ENCODE measurements around the gene PCLAF. TPM values are rescaled to one million over a fixed set of nuclear protein-coding genes. Genes with fewer than 3 reads are reported as not detected.

Gene PCLAF
- total and polyA plus RNA-seq, 2 donors (not counting 3 experiments of a cell fraction or from before 2014, with no cell fraction given): 54.7 to 55.2 TPM

GRCh38 chr15:64361259-64361658 is 20.0 kb downstream of the PCLAF start:
- dilution Hi-C loops (cut with MboI; ENCODE audit: extremely low pct_ligation_motif_present, low sequenced_read_pairs): no loop called here
- no peaks in the 10 kb centered on the region for H4K20me1 ChIP-seq (replicated peaks; ENCODE audit: control insufficient read depth, extremely low read depth, insufficient read depth, low read length)
- ChIA-PET POLR2A (no interaction called here), CTCF (interaction anchor here (0.6 to 0.9 kb wide), 3 partner anchors 18 to 167 kb away, joined by 3 to 5 read pairs (median 3); no protein-coding TSS in a partner anchor)
- no peaks in the 10 kb centered on the region for H3K27me3 ChIP-seq (ENCODE audit: control insufficient read depth in 2 of 2, insufficient read depth in 2 of 2, low read length in 2 of 2)
- H3K27ac ChIP-seq (ENCODE audit: insufficient read depth, low read depth, low read length): no peak overlapping the region
- no peaks in the 10 kb centered on the region for H3K79me2 ChIP-seq (ENCODE audit: control insufficient read depth, insufficient read depth, low read length)
- H3K4me2 ChIP-seq (ENCODE audit: insufficient read depth, low read length): no peak overlapping the region
- no peaks in the 10 kb centered on the region for H3K9me1 ChIP-seq (replicated peaks; ENCODE audit: control insufficient read depth, extremely low read depth, insufficient read depth, low read length)
- H3K4me1 ChIP-seq (ENCODE audit: control insufficient read depth, extremely low read depth, insufficient read depth, low read length): peaks cover 4% of the 10 kb centered on the region
- no peak for DNase-seq (ENCODE audit: low read depth, low spot score)
- intact Hi-C loops (cut with micrococcal nuclease): no loop called here
- no peak overlapping the region for H3K9ac ChIP-seq (replicated peaks; ENCODE audit: extremely low read depth, insufficient read depth, low read length)
- H3K9me3 ChIP-seq (replicated peaks; ENCODE audit: control insufficient read depth, insufficient read depth, low read length): no peaks in the 10 kb centered on the region
- no peak for TF ChIP-seq POLR2AphosphoS5 (IDR thresholded peaks at IDR 0.05; ENCODE audit: insufficient read depth, low read depth, low read length)
- TF ChIP-seq GATA2 (IDR thresholded peaks at IDR 0.05; ENCODE audit: insufficient read depth, insufficient read length, low read depth, low read length): no peak
- TF ChIP-seq MAX (IDR thresholded peaks at IDR 0.05; ENCODE audit: insufficient read depth, insufficient read length): no peak
- no peak for TF ChIP-seq POLR2A (IDR thresholded peaks at IDR 0.05; ENCODE audit: low read depth, low read length)
- no peak for TF ChIP-seq EZH2 (IDR thresholded peaks at IDR 0.05; ENCODE audit: borderline replicate concordance, low read depth, low read length, severe bottlenecking)
- no peak for TF ChIP-seq FOS (IDR thresholded peaks at IDR 0.05; ENCODE audit: borderline replicate concordance, insufficient read depth, low read length)
- TF ChIP-seq JUN (IDR thresholded peaks at IDR 0.05; ENCODE audit: borderline replicate concordance, insufficient read depth, insufficient read length, low read depth): no peak
- TF ChIP-seq MYC (IDR thresholded peaks at IDR 0.05; ENCODE audit: low read depth, low read length): no peak
- no peak for TF ChIP-seq CTCF (IDR thresholded peaks at IDR 0.05; ENCODE audit: extremely low read depth in 1 of 2, insufficient read depth in 1 of 2, low read depth in 1 of 2, low read length in 2 of 2)
- no peaks in the 10 kb centered on the region for H3K36me3 ChIP-seq (ENCODE audit: control insufficient read depth in 2 of 2, extremely low read depth in 1 of 2, insufficient read depth in 2 of 2, low read length in 2 of 2)
- no peak overlapping the region for H3K4me3 ChIP-seq (replicated peaks in 1 of 3; ENCODE audit: insufficient read depth in 1 of 3, low read depth in 1 of 3, low read length in 3 of 3)
- no peak for FAIRE-seq
- no TSS peak for BruUV-seq (replicated peaks)
- H2AFZ ChIP-seq (ENCODE audit: low read depth, low read length): no peak overlapping the region

Measured in endothelial cell of umbilical vein (primary cell).